ENCODE measurements around the gene NT5DC4.

NT5DC4 gene

GRCh38 chr2:112784199-112785189 is 63.7 kb downstream of the NT5DC4 start, which contains the start of gene IL1A:
IL1A (minus strand) TSS chr2:112784493; CDS start chr2:112783770, 723 bp downstream.
- peak; percentile 50 for DNase-seq (ENCODE audit: low spot score)

- DNase-seq (ENCODE audit: low spot score): no peak
Observed at GRCh38 chr2:112787294-112787693, 66.5 kb downstream of the NT5DC4 start.

GRCh38 chr2:112787729-112788393 is 67.0 kb downstream of the NT5DC4 start:
- DNase-seq (ENCODE audit: low spot score): no peak

- DNase-seq (ENCODE audit: low spot score): no peak
Observed at GRCh38 chr2:112788653-112789052, 67.8 kb downstream of the NT5DC4 start.

Measured in AG08396 (cell line).